HG03575 (cell line): ENCODE results near the gene CCDC87.
"Not testable (repeated sequence)": the region's sequence is repeated elsewhere in the genome, so short reads cannot be mapped to it uniquely, and the experiment has no call there.

Experiments used
- ATAC-seq: cut with Tn5 transposase; IDR thresholded peaks from one replicate; pipeline ENCODE4 v1.9.1; 2021; ENCODE audit not compliant: unreplicated experiment, insufficient number of reproducible peaks, low FRiP score; ENCODE audit errors: extremely low read depth

The CCDC87 gene

GRCh38 chr11:66543263-66544107 is 49.4 kb downstream of the CCDC87 start:
- no peak for ATAC-seq

- no peak for ATAC-seq
These were observed 50.5 kb downstream of the CCDC87 start for GRCh38 chr11:66542362-66542761.

- no peak for ATAC-seq
These were observed 51.0 kb downstream of the CCDC87 start for GRCh38 chr11:66541892-66542291.

GRCh38 chr11:66540598-66540997 is 52.3 kb downstream of the CCDC87 start:
- ATAC-seq: not testable (repeated sequence)
